GM19397 (cell line): Measurements from ENCODE around the gene EP300.
"Not testable (repeated sequence)": the region's sequence is repeated elsewhere in the genome, so short reads cannot be mapped to it uniquely, and the experiment has no call there.

ENCODE experiments used
- ATAC-seq: cut with Tn5 transposase; IDR thresholded peaks from one replicate; pipeline ENCODE4 v1.9.1; 2021; ENCODE audit warnings: mild to moderate bottlenecking, moderate library complexity; ENCODE audit not compliant: unreplicated experiment

The EP300 gene

DNA sequence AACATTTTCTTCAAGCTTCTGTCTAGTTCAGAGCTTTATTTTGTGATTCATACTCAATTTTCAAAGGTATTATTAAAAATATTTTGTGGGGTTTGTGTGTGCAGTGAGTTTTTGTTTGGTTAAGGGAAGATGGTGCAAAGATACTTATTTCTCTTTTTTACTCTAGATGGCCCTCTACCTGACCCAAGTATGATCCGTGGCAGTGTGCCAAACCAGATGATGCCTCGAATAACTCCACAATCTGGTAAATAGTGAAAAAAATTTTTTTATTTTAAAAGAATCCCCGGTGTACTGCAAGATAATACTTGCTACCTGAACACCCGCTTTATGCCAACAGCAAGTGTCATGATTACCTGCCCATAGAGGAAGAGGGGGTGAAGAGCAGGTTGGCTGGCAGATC is 54.2 kb downstream of the EP300 start:
- ATAC-seq = no peak

DNA sequence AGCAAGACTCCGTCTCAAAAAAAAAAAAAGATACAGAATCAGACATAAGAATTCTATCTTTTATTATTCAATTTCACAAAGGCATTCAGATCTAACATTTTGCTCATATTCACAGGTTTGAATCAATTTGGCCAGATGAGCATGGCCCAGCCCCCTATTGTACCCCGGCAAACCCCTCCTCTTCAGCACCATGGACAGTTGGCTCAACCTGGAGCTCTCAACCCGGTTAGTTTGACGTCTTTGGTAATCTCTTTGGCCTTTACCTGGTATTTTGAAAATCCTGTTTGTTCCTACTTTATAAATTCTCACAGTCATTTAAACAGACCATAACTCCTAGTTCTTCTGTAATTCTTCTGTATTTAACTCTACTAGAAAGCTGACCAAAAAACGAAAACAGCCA is 55.3 kb downstream of the EP300 start:
- ATAC-seq = no peak

DNA sequence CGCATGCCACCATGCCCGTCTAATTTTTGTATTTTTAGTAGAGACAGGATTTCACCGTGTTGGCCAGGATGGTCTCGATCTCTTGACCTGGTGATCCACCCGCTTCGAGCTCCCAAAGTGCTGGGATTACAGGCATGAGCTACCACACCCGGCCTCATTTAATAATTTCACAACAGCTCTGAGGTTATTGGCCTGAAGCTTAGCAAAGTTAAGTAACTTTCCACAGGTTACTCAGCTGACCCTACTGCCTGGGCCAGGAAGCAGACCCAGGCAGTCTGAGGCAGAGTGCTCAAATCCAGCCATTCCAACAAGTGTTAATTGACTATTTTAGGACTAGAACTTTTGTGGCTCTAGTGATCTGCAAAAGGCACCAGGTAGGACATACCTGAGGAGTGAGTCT is 60.5 kb downstream of the EP300 start:
- ATAC-seq = no peak

DNA sequence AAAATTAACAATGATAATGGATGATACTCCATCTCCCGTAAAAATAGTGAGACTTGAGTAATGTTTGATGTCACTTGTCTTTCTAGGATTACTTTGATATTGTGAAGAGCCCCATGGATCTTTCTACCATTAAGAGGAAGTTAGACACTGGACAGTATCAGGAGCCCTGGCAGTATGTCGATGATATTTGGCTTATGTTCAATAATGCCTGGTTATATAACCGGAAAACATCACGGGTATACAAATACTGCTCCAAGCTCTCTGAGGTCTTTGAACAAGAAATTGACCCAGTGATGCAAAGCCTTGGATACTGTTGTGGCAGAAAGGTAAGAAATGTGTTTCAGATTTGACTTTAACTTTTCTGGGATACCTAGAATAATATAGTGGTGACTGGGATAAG is 64.7 kb downstream of the EP300 start:
- no peak for ATAC-seq

DNA sequence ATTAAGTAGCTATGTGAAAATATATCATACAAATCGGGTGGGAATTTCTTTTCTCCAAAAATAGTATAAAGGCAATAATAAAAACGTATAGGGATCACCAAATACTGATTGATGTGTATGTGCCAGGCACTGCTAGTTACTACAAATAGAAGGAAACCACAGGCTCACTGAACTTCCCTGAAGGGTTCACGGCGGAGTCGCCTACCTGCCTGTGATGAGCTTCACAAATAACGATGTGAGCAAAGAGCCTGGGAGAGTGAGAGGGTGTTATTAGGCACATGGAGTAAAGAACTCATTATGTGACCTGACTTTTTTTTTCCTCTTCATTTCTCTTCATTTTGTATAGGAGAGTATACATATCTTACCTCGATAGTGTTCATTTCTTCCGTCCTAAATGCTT is 76.8 kb downstream of the EP300 start:
- ATAC-seq = no peak

DNA sequence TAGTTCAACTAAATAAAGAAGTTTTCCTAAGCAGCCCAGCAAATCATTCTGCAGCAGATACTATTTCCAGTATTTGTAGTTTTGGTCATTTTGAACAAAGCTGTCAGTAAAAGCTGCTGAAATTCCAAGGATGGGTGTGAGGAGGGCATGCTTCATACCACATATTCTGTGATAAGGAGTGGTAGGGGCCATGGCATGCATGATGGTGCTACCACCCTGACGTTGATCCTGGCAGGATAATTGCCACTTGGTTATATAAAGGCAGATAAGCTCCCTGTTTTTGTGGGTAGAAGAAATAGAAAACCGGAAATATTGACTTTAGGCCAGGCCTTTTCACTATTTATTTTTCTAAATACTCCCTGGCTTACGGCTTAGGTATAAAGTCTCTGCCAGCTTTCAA is 79.6 kb downstream of the EP300 start:
- ATAC-seq = no peak

DNA sequence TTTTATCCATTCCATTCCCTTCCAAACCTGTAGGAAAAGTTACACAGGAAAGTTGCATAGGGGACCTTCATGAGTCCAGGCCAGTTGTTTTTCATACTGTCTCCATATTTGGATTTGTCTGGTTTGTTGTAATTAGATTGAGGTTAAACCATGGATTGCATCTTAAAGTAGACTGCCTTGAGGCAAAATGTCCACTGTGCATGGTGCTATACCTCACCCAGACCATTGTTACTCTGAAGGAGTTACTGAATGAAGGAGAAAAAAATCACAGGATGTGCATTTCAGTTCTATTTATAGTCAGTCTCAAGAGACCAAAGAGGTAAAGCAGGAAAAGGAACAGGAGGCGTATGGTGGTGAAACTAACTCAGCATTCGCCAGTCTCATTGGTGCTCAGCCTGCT is 83.2 kb downstream of the EP300 start:
- no peak for ATAC-seq

DNA sequence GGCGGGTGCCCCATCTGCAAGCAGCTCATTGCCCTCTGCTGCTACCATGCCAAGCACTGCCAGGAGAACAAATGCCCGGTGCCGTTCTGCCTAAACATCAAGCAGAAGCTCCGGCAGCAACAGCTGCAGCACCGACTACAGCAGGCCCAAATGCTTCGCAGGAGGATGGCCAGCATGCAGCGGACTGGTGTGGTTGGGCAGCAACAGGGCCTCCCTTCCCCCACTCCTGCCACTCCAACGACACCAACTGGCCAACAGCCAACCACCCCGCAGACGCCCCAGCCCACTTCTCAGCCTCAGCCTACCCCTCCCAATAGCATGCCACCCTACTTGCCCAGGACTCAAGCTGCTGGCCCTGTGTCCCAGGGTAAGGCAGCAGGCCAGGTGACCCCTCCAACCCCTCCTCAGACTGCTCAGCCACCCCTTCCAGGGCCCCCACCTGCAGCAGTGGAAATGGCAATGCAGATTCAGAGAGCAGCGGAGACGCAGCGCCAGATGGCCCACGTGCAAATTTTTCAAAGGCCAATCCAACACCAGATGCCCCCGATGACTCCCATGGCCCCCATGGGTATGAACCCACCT is 84.7 kb downstream of the EP300 start:
- no peak for ATAC-seq

DNA sequence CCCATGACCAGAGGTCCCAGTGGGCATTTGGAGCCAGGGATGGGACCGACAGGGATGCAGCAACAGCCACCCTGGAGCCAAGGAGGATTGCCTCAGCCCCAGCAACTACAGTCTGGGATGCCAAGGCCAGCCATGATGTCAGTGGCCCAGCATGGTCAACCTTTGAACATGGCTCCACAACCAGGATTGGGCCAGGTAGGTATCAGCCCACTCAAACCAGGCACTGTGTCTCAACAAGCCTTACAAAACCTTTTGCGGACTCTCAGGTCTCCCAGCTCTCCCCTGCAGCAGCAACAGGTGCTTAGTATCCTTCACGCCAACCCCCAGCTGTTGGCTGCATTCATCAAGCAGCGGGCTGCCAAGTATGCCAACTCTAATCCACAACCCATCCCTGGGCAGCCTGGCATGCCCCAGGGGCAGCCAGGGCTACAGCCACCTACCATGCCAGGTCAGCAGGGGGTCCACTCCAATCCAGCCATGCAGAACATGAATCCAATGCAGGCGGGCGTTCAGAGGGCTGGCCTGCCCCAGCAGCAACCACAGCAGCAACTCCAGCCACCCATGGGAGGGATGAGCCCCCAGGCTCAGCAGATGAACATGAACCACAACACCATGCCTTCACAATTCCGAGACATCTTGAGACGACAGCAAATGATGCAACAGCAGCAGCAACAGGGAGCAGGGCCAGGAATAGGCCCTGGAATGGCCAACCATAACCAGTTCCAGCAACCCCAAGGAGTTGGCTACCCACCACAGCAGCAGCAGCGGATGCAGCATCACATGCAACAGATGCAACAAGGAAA is 85.4 kb downstream of the EP300 start:
- ATAC-seq = no peak

DNA sequence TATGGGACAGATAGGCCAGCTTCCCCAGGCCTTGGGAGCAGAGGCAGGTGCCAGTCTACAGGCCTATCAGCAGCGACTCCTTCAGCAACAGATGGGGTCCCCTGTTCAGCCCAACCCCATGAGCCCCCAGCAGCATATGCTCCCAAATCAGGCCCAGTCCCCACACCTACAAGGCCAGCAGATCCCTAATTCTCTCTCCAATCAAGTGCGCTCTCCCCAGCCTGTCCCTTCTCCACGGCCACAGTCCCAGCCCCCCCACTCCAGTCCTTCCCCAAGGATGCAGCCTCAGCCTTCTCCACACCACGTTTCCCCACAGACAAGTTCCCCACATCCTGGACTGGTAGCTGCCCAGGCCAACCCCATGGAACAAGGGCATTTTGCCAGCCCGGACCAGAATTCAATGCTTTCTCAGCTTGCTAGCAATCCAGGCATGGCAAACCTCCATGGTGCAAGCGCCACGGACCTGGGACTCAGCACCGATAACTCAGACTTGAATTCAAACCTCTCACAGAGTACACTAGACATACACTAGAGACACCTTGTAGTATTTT is 86.1 kb downstream of the EP300 start:
- no peak for ATAC-seq

DNA sequence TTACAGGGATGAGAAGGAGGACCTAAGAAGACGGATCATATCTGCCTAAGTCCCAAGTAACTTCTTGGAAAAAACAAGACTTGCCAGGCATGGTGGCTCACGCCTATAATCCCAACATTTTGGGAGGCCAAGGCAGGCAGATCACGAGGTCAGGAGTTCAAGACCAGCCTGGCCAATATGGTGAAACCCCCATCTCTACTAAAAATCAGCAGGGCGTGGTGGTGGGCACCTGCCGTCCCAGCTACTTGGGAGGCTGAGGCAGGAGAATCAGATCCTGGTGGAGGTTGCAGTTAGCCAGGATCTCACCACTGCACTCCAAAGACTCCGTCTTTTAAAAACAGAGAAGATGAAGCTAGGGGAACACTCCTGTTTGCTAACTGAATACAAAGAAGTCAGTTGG is 88.0 kb downstream of the EP300 start:
- not testable (repeated sequence) for ATAC-seq

DNA sequence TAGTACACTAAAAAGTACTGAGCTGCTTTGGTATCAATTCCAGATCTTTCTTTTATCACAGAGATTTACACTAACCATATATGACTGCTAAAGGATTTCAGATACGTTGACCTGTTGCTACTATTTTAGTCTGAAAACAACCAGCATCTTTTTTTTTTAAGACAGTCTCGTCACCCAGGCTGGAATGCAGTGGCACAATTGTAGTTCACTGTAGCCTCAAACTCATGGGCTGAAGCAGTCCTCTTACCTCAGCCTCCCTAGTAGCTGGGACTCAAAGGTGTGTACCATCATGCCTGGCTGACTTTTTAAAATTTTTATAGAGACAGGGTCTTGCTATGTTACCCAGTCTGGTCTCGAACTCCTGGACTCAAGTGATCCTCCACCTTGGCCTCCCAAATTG is 88.5 kb downstream of the EP300 start:
- no peak for ATAC-seq

DNA sequence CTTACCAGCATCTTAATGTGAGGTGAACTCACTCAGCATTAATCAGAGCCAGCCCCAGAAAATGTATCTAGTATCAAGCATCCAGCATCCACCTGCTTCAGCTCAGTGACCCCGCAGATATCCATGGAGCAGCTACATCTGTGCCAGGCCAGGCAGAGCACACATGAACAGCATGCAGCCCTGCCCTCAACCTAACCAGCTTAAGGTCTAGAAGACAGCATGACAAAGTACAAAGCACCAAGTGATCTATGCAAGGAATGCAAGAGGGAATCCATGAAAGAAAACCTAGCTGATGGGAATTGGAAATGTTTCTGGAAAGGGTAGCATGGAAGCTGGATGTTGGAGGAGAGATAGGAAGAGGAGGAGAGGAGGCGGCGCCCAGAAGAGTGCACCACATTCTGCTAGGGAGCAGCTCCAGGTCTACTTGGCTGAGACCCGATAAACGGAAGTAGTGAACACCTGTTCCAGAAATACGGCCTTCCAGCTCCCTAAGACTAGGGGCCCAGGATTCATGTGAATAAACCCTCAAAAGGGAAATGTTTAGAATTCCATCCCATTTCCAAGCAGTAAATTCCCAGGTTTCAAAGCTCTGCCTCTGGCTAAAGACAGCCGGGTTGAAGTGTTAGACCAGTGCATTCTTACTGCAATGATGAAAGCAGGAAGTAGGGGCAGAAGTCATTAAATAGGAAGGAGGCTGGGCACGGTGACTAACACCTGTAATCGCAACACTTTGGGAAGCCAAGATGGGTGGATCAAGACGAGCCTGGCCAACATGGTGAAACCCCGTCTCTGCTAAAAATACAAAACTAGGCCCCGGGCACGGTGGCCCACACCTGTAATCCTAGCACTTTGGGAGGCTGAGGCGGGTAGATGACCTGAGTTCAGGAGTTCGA is 89.2 kb downstream of the EP300 start:
- ATAC-seq = no peak

DNA sequence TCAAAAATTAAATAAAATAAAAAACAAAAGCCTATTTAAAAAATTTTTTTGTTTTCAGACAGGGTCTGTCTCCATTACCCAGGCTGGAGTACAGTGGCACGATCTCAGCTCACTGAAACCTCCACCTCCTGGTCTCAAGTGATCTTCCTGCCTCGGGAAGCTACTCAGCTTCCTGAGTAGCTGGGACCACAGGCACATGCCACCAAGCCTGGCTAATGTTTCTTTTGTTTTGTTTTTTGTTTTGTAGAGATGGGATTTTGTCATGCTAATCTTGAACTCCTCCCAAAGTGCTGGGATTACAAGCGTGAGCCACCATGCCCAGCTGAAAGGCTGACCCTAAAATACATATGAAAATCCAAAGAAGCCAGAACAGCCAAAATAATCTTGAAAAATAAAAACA is 92.3 kb downstream of the EP300 start:
- ATAC-seq = no peak

DNA sequence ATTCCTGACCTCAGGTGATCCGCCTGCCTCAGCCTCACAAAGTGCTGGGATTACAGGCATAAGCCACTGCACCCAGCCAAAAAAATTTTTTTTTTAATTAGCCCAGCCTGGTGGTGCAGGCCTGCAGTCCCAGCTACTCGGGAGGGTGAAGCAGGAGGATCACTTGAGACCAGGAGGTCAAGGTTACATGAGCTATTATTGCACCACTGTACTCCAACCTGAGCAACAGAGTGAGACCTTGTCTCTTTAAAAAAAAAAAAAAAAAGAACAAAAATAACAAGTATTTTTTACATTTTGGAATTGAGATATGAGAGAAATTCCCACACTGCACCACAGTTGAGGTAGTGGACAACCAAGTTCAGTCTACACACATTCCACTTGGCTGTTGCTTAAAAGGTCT is 99.1 kb downstream of the EP300 start:
- ATAC-seq = no peak

DNA sequence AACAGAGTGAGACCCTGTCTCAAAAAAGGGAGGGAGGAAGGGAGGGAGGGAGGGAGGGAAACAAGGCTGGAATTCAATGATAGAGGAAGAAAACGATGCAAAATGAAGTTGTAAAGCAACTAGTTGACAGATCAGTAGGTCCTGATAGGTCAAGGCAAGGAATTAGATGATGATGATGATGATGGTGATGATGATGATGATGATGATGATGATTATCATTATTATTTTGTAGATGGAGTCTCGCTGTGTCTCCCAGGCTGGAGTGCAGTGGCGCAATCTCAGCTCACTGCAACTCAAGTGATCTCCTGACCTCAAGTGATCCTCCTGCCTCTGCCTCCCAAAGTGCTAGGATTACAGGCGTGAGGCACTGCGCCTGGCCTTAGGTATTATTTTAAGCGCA is 101.4 kb downstream of the EP300 start:
- no peak for ATAC-seq

DNA sequence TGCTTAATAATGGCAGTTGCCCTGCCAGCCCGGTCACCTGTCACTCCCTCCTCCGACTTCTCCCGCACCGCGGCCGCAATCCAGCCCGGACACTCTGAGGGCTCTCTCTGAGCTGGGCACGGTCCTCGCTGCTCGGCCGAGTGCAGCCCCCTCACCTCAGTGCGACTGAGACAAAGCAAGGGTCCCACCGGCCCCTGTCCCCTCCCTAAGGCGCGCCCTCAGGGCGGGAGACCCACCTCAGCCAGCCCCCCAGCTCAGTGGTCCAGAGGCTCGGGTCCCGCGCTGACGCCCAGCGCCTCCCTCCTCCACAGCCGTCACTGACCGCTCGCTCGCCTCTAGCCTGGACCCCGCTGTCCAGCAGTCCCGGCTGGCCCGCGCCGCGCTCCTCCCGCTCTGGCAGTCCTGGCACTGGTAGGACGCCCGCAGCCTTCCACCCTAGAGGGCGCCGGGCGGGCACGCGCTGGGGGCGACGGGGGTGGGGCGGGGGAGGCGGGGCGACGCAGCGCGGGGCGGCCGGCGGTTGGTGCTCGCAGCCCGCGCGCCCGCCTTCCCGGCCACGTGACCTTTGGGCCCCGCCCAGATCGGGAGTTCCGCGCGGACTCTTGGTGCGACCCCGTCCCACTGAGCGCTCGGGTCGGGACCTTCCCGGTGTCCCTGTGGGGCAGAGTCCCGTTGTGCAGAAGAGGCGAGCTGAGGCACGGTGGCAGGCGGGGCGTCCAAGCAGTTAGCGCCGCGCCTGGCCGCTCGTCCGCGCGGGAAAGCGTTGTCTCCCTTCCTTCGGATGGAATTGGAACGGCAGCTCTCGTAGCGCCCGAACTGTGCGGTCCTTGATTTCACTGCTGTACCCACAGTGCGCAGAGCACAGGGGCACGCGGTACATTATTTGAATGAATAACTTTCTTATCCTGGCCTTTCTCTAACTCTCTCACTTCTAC is 104.9 kb downstream of the EP300 start:
- ATAC-seq = peak; percentile 83

DNA sequence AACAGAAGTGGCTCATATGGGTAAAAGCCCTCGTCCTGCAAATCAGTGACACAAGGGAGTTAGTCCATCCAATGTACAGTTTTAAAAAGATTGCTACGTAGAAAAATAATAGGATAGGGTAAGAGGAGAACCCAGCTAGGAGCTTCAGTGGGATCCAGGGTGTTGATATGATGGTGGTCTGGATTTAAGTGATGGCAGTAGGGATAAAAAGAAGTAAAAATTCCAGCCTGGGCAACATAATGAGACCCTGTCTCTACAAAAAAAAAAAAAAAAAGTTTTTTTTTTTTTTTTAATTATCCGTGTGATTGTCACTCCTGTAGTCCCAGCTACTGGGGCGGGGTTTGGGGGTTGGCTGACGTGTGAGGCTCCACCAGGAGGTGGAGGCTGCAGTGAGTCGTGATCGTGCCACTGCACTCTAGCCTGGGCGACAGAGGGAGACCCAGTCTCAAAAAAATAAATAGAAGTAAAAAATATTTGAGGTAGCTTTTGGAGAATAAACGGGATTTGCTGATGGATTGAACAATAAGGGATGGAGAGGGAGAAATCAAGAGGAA is 105.7 kb downstream of the EP300 start:
- no peak for ATAC-seq

DNA sequence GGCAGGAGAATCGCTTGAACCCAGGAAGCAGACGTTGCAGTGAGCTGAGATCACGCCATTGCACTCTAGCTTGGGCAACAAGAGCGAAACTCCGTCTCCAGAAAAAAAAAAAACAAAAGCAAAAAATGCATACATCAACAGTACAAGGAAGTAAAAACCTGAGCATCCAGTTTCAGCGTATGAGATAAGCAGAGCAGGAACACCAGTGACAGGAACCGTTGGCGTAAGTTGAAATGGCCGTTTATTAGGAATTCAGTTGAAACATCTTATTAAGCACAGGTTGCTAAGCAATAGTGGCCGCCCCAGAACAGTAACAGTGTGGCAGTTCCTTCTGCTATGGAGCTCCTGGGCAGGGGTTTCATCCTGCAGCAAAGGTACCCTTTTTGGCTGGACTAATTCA is 108.7 kb downstream of the EP300 start:
- ATAC-seq = no peak

DNA sequence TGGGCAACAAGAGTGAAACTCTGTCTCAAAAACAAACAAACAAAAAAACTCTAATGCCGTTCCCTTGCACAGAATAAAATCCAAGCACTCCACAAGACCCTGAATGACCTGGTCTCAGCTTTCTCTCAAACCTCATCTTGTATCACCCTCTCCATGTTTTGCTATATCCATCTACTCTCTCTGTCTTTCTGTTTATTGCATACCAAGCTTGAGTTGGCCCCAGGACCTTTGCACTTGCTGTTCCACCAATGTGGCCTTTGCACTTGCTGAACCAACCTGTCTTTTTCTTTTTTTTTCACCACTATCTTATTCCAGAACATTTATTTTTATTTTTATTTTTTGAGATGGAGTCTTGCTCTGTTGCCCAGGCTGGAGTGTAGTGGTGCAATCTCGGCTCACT is 110.7 kb downstream of the EP300 start:
- no peak for ATAC-seq
